Smooth muscle cell (in vitro differentiated cells): ENCODE data around the gene PLEK. TPM values are rescaled to one million over a fixed set of nuclear protein-coding genes. Genes with fewer than 3 reads are reported as not detected.

Source experiments
- DNase-seq: peaks from one replicate; lab custom pipeline; 2025; ENCODE audit not compliant: unreplicated experiment; lab: John Stamatoyannopoulos, UW
- H2AFZ ChIP-seq: fragments of 200-600 bp; sonication (generic); 2 replicates; pipeline ENCODE4 v1.6.0; 2016; ENCODE audit warnings: antibody characterized with exemption, low read depth, mild to moderate bottlenecking
- H3F3A ChIP-seq: fragments of 200-600 bp; sonication (generic); 2 replicates; pipeline ENCODE4 v1.6.0; 2017; ENCODE audit warnings: antibody characterized with exemption, low read depth
- H3K27ac ChIP-seq: fragments of 200-600 bp; sonication (generic); 2 replicates; pipeline ENCODE4 v1.5.1; 2016; ENCODE audit warnings: low read depth, mild to moderate bottlenecking
- H3K27me3 ChIP-seq: fragments of 200-600 bp; sonication (generic); 2 replicates; pipeline ENCODE4 v1.6.1; 2016; ENCODE audit warnings: low read depth, mild to moderate bottlenecking
- H3K36me3 ChIP-seq: fragments of 200-600 bp; sonication (generic); 2 replicates; pipeline ENCODE4 v1.5.1; 2016; ENCODE audit warnings: low read depth
- H3K4me1 ChIP-seq: fragments of 200-600 bp; sonication (generic); 2 replicates; pipeline ENCODE4 v1.5.1; 2016; ENCODE audit warnings: low read depth
- H3K4me2 ChIP-seq: fragments of 200-600 bp; sonication (generic); 2 replicates; pipeline ENCODE4 v1.6.0; 2016; ENCODE audit warnings: mild to moderate bottlenecking
- H3K4me3 ChIP-seq: fragments of 200-600 bp; sonication (generic); 2 replicates; pipeline ENCODE4 v1.5.1; 2016; ENCODE audit warnings: mild to moderate bottlenecking
- H3K79me2 ChIP-seq: fragments of 200-600 bp; sonication (generic); 2 replicates; pipeline ENCODE4 v1.6.0; 2016; ENCODE audit warnings: low read depth, mild to moderate bottlenecking
- H3K9ac ChIP-seq: fragments of 200-600 bp; sonication (generic); 2 replicates; pipeline ENCODE4 v1.6.0; 2016; ENCODE audit warnings: low read depth
- H3K9me3 ChIP-seq: fragments of 200-600 bp; sonication (generic); replicated peaks from 2 replicates; pipeline ENCODE4 v1.5.1; 2016; ENCODE audit warnings: low read depth
- H4K20me1 ChIP-seq: fragments of 200-600 bp; sonication (generic); 2 replicates; pipeline ENCODE4 v1.6.0; 2016; ENCODE audit warnings: low read depth
- WGBS: methylation state at CpG from one replicate; pipeline ENCODE4 v1.1.7; 2016; ENCODE audit warnings: low lambda C conversion rate; 5-methylcytosine and 5-hydroxymethylcytosine counted together
- polyA plus RNA-seq: library from polyadenylated mRNA; unstranded; fragments of >200 nt; fragmentation: Nextera tagmentation; extraction: Ambion mirVana; gene quantifications from 2 replicates; pipeline ENCODE4 v1.2.1, GENCODE V29; 2016
- total RNA-seq: library from RNA; depleted of rRNA; stranded (reverse); fragments of >200 nt; gene quantifications from 2 replicates; pipeline ENCODE4 v1.2.3, GENCODE V29; 2014
- TF ChIP-seq, protein P1 (sequence below): fragments of 200-600 bp; sonication (generic); IDR thresholded peaks from 2 replicates; pipeline ENCODE4 v1.5.1; 2017; ENCODE audit warnings: borderline replicate concordance, mild to moderate bottlenecking, antibody characterized with exemption; ENCODE audit not compliant: insufficient read depth, poor library complexity, severe bottlenecking

The PLEK gene
- total and polyA plus RNA-seq, 2 experiments from 2014 or later, result not detected

DNA sequence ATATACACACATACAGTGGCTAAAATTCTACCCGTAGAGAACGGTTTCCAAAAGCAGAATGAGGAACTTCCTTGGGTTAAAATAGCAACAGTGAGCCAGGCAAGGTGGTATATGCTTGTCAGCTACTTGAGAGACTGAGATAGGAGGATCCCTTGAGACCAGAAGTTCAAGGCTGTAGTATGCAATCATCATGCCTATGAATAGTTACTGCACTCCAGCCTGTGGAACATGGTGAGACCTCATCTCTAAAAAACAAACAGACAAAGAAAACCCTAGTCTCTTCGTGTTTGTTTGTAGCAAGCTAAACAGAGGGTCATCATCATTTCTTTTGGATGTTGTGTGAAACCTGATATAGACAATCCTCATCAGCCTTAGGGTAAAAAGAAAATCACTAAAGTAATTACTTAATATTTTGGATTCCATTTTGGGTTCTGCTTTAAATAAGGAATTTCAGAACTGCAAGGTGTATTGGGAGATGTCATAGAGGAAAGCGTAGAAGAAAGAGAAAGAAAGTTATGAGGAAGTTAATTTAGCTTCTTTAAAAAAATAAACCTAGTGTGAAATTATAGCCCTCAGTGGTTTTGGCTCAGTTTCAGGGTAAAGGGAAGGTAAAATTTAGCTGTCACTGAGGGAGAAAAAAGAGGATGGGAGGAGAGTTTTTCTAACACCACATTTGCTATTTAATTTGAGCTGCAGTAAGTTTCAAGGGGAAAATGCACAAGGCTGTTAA lies 46.5 kb downstream of the PLEK start:
- TF ChIP-seq, protein P1, sequence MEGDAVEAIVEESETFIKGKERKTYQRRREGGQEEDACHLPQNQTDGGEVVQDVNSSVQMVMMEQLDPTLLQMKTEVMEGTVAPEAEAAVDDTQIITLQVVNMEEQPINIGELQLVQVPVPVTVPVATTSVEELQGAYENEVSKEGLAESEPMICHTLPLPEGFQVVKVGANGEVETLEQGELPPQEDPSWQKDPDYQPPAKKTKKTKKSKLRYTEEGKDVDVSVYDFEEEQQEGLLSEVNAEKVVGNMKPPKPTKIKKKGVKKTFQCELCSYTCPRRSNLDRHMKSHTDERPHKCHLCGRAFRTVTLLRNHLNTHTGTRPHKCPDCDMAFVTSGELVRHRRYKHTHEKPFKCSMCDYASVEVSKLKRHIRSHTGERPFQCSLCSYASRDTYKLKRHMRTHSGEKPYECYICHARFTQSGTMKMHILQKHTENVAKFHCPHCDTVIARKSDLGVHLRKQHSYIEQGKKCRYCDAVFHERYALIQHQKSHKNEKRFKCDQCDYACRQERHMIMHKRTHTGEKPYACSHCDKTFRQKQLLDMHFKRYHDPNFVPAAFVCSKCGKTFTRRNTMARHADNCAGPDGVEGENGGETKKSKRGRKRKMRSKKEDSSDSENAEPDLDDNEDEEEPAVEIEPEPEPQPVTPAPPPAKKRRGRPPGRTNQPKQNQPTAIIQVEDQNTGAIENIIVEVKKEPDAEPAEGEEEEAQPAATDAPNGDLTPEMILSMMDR, result no peak
- Histone ChIP-seq H3K4me3 (no peak overlapping the region), H3K4me2 (no peak overlapping the region), H3K4me1 (no peaks in the 10 kb centered on the region), H3K36me3 (no peaks in the 10 kb centered on the region), H3K9me3 (no peaks in the 10 kb centered on the region), H3F3A (no peaks in the 10 kb centered on the region), H4K20me1 (no peaks in the 10 kb centered on the region), H3K27ac (no peak overlapping the region), H2AFZ (no peak overlapping the region), H3K27me3 (peaks cover 2% of the 10 kb centered on the region), H3K9ac (no peak overlapping the region), H3K79me2 (no peaks in the 10 kb centered on the region)
- WGBS, result 88% methylated on average over 4 of the region's 4 CpGs
- no peak for DNase-seq

DNA sequence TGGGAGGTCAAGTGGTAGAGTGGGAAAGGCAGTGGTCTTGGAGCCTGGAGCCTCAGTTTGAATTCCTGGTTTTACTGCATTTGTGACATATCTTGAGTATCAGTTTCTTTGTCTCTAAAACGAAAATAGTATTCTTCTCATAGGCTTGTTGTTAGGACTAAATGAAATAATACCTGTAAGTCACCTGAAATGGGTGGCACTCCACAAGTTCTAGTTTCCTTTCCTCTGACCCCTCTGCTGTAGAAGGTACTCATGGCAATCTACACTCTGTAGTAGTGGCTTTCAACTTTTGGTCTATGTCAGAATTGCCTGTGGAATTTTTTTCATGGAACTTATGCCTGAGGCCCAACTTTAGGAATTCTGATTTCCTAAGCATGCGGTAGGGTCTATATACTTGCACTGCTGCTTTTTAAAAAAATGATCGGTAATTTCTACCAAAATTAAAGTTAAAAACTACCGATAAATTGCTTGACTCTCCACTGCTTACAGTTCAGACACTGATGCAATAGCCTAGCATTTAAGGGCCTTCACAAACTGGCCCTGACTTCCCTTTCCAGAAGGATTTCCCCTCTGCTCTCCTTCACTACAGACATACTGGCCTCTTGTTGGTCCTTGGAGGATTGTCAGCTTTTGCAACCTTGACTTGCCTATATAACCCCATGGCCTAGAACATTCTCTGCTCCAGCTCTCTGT lies 47.2 kb downstream of the PLEK start:
- Histone ChIP-seq H3K27me3 (no peaks in the 10 kb centered on the region), H3K4me1 (no peaks in the 10 kb centered on the region), H3K4me2 (no peak overlapping the region), H2AFZ (no peak overlapping the region), H4K20me1 (no peaks in the 10 kb centered on the region), H3K4me3 (no peak overlapping the region), H3F3A (no peaks in the 10 kb centered on the region), H3K9ac (no peak overlapping the region), H3K79me2 (no peaks in the 10 kb centered on the region), H3K27ac (no peak overlapping the region), H3K36me3 (no peaks in the 10 kb centered on the region), H3K9me3 (no peaks in the 10 kb centered on the region)
- no peak for DNase-seq
- WGBS, result 50% methylated on average over 4 of the region's 4 CpGs
- TF ChIP-seq, protein P1, result no peak

DNA sequence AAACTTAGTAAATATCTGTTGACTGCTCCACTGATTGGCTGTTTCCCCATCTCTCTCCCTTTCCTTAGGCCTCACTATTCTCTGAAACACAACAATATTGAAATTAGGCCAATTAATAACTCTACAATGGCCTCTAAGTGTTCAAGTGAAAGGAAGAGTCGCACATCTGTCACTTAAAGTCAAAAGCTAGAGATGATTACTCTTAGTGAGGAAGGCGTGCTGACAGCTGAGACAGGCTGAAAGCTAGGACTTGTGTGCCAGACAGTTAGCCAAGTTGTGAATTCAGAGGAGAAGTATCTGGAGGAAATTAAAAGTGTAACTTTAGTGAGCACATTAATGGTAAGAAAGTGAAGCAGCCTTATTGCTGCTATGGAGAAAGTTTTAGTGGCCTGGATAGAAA lies 48.4 kb downstream of the PLEK start:
- Histone ChIP-seq H3K4me1 (no peaks in the 10 kb centered on the region), H3K9ac (no peak overlapping the region), H3K79me2 (no peaks in the 10 kb centered on the region), H3K4me3 (no peak overlapping the region), H3F3A (no peaks in the 10 kb centered on the region), H3K27me3 (no peaks in the 10 kb centered on the region), H3K36me3 (no peaks in the 10 kb centered on the region), H3K27ac (no peak overlapping the region), H3K9me3 (no peaks in the 10 kb centered on the region), H4K20me1 (no peaks in the 10 kb centered on the region), H3K4me2 (no peak overlapping the region), H2AFZ (no peak overlapping the region)
- WGBS, result 93% methylated on average over 2 of the region's 2 CpGs
- no peak for DNase-seq
- TF ChIP-seq, protein P1, result no peak
